ENCODE measurements around the gene RMDN2.
"Not testable (repeated sequence)": the region's sequence is repeated elsewhere in the genome, so short reads cannot be mapped to it uniquely, and the experiment has no call there.

Gene RMDN2

DNA sequence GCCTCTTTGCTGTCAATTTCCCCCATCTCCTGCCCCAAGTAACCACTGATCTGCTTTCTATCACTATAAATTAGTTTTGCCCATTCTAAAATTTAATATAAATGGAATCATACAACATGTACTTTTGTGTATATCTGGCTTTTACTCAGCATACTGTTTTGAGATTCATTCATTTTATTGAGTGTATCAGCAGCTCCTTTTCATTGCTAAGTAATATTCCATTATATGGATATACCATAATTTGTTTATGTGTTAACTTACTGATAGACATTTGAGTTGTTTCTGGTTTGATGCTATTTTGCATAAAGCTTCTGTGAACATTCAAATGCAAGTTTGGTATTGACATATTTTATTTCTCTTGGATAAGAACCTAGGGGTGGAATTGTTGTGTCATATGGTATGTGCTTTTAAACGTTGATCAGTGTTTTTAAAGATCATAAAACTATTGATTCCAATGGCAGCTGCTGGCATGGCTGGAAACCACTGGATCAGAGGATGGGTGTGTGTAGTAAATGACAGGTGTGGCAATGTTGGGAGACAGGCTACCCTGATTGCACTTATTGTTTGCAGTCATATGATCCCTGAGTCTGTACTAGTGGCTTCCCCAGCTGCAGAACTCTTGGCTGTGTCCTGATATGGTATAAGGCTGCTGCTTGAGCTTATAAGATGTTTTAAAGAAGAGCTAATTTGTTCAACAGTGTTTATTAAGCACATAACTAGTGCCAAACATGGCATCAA, 75.6 kb downstream of the RMDN2 start:
- no peak for DNase-seq

GRCh38 chr2:38010187-38010586, 85.1 kb downstream of the RMDN2 start:
- not testable (repeated sequence) for DNase-seq

GRCh38 chr2:38010995-38011394, 85.9 kb downstream of the RMDN2 start:
- DNase-seq, result no peak

GRCh38 chr2:38013158-38013752, 88.2 kb downstream of the RMDN2 start:
- DNase-seq, result no peak

DNA sequence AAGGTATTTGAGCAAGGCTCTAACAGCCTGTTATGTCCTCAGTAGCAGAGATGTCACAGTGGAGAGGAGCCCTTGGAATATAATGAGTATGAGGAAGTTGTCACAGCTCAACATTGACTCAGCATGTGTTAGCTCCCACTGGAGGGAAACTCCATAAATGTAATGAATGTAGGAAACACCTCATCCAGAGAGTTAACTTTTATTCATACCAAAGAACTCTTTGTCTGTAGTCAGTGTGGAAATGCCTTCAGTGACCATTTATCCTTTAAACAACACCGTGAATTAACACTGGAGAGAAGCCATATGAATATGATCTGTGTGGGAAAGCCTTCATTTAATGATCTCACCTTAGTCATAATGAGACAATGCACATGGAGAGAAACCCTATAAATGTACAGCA, 91.1 kb downstream of the RMDN2 start:
- no peak for DNase-seq

DNA sequence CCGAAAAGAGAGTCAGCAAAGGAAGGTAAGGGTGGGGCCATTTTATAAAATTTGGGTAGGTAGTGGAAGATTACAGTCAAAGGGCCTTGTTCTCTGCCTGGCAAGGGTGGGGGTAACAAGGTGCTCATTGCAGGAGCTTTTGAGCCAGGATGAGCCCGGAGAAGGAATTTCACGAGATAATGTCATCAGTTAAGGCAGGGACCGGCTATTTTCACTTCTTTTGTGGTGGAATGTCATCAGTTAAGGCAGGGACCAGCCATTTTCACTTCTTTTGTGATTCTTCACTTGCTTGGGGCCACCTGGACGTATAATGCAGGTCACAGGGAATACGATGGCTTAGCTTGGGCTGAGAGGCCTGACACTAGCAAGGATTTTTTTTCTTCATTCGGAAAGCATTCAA, 92.7 kb downstream of the RMDN2 start:
- DNase-seq, result no peak

DNA sequence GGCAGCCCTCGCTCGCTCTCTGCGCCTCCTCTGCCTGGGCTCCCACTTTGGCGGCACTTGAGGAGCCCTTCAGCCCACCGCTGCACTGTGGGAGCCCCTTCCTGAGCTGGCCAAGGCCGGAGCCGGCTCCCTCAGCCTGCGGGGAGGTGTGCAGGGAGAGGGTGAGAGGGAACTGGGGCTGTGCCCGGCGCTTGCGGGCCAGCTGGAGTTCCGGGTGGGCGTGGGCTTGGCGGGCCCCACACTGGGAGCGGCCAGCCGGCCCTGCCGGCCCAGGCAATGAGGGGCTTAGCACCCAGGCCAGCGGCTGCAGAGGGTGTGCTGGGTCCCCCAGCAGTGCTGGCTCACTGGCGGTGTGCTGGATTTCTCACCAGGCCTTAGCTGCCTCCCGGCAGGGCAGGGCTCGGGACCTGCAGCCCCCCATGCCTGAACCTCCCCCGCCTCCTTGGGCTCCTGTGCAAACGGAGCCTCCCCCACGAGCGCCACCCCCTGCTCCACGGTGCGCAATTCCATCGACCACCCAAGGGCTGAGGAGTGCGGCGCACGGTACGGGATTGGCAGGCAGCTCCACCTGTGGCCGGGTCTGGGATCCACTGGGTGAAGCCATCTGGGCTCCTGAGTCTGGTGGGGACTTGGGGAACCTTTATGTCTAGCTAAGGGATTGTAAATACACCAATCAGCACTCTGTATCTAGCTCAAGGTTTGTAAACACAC, 95.4 kb downstream of the RMDN2 start:
- not testable (repeated sequence) for DNase-seq

DNA sequence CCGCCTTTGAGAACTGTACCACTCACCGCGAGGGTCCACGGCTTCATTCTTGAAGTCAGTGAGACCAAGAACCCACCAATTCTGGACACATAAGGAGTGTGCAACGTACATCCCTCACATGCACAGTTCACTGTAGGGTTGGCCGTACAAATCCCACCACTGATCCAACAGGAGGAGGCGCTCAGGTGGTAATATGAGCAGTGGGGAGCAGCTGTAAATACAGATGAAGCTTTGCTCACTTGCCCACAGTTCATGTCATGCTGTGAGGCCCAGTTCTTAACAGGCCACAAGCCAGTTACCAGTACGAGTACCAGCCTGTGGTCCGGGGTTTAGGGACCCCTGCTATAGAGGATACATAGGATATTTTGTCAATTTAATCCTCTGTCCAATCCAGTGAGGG, 96.5 kb downstream of the RMDN2 start:
- DNase-seq, result no peak

DNA sequence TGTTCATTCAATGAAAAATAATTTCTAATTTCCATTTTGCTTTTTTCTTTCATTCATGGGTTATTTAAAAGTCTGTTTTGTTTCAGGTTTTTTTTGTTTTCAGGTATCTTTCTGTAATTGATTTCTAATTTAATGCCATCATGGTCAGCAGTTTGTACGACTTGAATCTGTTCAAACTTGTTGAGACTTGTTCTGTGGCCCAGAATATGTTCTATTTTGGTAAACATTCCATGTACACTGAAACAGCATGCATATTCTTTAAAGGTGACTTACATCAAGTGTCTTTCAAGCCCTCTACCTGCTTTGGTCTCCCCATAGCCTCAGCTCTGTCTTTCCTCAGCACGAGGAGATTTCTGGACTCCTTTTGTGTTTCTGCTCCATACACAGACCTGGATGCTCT, 101.8 kb downstream of the RMDN2 start:
- DNase-seq, result no peak

DNA sequence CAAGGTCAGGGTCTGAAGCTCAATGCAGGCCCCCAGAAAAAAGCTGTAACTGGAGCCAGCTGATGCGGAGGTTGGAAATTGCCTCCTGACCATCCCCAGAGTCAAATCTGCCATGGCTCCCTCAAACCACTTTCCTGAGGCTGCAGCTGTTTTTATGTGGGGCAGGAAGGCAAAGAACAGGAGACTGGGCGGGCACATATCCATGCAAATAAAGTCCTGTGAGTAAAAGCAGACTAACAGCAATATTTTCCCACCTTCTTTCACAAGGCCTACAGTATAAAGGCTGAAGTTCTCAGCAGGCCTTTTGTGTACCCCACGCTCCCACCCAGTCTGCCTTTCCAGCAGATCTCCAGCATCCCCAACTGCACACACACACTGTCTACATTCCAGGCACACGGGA, 103.7 kb downstream of the RMDN2 start:
- DNase-seq, result no peak

DNA sequence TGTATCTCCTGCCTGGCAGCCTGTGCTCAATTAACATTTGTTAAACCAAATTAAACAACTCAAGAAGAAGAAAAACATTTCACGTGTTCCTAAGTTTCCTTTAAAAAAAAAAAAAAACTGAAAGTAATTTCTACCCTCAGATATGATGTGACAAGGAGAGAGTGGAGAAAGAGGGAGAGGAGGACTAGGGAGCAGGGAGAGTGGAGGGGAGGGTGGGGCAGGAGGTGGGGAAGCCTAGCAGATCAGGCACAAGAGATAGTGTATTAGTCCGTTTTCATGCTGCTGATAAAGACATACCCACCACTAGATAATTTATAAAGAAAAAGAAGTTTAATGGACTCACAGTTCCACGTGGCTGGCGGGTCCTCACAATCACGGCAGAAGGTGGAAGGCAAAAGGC, 104.4 kb downstream of the RMDN2 start:
- no peak for DNase-seq

GRCh38 chr2:38030635-38031355, 105.7 kb downstream of the RMDN2 start:
- DNase-seq, result no peak

DNA sequence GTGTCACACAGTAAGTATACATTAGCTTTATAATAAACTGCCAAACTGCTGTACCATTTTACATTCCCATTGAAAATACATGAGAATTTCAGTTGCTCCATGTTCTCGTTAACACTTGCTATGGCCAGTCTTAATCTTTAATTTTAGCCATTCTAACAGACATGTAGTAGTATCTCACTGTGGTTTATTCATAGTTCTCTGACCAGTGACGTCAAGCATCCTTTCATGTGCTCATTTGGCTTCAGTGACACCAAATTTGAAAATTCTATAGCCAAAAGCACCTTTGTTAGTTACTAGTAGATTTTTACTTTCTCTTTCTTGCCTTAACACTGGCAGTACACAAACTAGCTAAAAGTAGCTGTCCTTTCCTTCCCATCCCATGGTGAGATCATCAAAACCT, 107.9 kb downstream of the RMDN2 start:
- no peak for DNase-seq

DNA sequence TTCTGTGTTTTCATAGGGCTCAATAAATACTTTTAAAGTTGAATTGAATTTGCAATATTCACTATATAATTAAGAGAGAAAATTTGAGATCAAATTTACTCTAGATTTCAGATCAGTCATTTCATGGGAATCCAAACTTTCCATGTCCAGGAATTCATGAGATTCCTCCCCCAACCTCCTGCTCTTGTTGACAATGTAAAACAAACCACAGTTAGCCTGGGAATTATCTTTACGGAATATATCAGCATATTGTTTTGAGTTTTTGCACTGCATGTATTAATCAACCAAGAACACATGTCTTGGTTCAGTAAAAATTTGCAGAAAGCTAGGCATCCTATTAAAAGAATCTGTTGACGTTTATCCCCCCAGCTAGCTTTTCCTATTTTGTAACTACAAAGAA, 108.6 kb downstream of the RMDN2 start:
- no peak for DNase-seq

DNA sequence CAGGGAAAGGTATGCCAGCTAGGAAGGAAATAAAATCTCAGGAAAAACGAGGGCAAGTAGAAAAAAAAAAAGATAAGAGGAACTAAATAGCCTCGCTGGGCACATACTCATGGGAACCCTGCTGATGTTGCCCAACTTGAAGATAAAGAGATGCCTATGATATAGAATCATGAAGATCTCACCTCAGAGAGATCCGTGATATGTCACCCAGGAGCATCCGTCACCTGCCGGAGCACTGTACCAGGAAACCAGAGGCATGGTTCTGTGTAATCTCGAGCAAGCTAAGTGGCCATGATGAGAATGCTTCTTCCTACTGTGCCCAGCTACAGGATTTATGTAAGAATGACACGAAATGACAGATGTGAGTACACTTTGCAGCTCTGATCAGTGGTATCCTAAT, 110.9 kb downstream of the RMDN2 start:
- no peak for DNase-seq

DNA sequence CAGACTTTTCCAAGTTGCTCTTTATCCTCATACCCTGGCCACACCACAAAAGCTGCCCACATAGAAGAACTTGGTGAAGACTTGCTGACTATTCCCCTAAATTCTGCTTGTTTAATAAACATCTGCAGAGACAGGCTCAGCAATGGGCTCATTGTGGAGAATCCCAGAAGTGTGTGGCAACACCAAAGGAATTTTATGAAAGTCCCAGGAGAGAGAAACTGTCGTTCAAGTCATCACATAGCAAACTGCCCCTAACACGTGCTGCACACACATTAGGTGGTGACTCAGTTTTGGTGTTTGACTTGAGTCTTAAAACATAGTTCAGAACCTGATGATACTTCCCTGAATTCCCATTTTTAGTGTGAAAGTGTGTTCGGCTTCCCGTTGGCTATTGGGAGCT, 112.2 kb downstream of the RMDN2 start:
- DNase-seq, result no peak

DNA sequence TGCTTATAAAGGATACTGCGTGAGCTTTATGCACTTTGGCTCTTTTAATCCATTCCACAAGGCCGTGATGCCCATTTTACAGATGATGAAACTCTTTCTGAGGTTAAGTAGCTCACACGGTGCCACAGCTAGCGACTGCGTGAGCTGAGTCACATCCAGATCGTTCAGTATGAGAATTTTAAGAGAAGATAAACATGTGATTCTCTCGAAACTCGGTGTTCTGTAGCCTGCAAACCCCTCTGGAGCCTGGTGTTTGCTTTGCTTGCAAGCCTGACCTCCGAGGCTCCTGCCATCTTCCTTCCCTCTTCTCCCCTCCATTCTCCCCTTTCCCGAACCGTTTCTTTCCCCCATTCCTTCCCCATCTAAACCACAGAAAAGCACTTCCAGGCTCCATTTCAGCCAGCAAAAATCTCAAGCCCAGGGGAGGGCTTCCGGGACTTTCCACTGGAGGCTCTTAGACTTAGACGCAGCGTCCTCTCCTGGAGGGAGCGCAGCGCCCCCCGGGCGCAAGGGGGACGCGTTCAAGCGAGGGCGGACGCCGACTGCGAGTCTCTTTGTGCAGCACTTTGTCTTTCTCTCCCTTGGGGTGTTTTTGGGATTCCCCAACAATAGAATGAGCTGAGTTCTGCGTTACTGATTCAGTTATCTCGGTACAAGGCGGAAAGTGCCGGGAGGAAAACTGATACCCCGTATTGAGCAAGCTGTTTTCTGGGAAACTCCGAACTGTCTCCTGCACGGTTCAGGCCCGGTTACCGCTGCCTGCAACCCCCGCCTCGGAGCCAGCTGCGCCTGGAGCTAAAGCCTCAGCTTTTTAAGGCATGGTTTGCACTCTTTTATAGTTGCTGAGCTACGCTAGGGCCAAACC, 112.9 kb downstream of the RMDN2 start:
- no peak for DNase-seq

DNA sequence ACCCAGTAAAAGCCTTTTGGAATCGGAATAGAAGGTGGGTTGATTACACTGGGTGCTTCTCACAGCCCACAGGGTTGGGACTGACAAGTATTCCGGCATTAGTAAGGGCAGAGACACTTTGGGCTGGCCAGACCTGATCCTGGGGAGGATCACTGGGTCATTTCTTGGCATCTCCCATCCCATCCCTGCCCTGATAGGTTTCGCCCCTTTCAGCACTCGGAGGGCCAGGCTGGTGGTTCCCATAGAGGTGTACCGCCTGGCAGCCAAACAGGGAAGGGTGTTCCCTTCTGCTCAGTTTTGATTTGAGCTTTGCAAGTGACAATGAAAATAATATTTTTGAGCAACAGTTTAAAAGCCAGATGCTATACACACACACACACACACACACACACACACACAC, 113.6 kb downstream of the RMDN2 start:
- DNase-seq, result no peak

GRCh38 chr2:38039121-38039910, 114.2 kb downstream of the RMDN2 start:
- DNase-seq, result no peak

DNA sequence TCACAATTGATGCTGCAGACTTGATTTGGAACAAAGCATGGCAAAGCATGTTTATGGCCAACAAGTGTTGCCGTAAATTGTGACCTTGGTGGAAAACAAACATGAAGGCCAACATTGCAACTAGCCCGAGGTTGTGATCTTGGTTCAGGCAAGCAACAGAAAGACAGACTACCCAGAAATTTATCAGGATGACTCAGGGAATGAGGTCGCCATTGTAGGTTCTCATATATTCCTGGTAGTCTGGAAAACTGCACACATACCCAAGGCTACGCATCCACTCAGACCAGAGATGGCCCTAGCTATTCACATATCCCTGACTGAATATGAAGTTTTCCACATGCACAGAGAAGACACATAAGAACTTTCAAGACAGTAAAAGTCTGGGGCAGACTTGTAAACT, 120.7 kb downstream of the RMDN2 start:
- DNase-seq, result no peak

GRCh38 chr2:38056216-38056615, 131.1 kb downstream of the RMDN2 start:
- DNase-seq, result no peak

All from NCI-H2107 (cell line).